Lung (tissue), 12 donors: Measurements from ENCODE around the gene AP2B1. TPM values are rescaled to one million over a fixed set of nuclear protein-coding genes. Genes with fewer than 3 reads are reported as not detected.
A peak's percentile ranks its signal among the peaks of the same experiment; 100 is the strongest.

Experiments
- ATAC-seq: fragments of 200-7000 bp; cut with Tn5 transposase; one replicate; pipeline ENCODE4 v1.9.1; 2020; ENCODE audit warnings: moderate number of reproducible peaks; ENCODE audit not compliant: insufficient read depth, low FRiP score
- DNase-seq, 3 donors: peaks; one replicate each; pipeline ENCODE4 v3.0.0-alpha.2; 2013 to 2017
- H3K27ac ChIP-seq, 2 donors: one replicate each; pipeline ENCODE4 v1.5.1; 2013; ENCODE audit warnings: mild to moderate bottlenecking in 2 of 2, moderate library complexity in 2 of 2, control low read depth in 1 of 2, inconsistent platforms in 1 of 2, low read depth in 1 of 2, low read length in 1 of 2
- H3K27me3 ChIP-seq, 3 donors: one replicate each; pipeline ENCODE4 v1.5.1; 2013; ENCODE audit warnings: low read length in 2 of 3; ENCODE audit not compliant: control insufficient read depth in 3 of 3, insufficient read depth in 3 of 3
- H3K36me3 ChIP-seq, 4 donors: one replicate each; pipeline ENCODE4 v1.5.1; 2013; ENCODE audit warnings: low read length in 4 of 4, mild to moderate bottlenecking in 1 of 4, moderate library complexity in 1 of 4; ENCODE audit not compliant: control insufficient read depth in 4 of 4, insufficient read depth in 4 of 4
- H3K4me1 ChIP-seq, 5 donors: one replicate each; pipeline ENCODE4 v1.5.1; 2013; ENCODE audit warnings: low read length in 5 of 5, mild to moderate bottlenecking in 2 of 5, moderate library complexity in 1 of 5; ENCODE audit not compliant: control insufficient read depth in 5 of 5, insufficient read depth in 5 of 5
- H3K4me3 ChIP-seq: one replicate; pipeline ENCODE4 v1.5.1; 2013; ENCODE audit warnings: mild to moderate bottlenecking, control low read depth, moderate library complexity
- H3K9ac ChIP-seq, 2 donors: one replicate each; pipeline ENCODE4 v1.5.1; 2013; ENCODE audit warnings: low read length in 2 of 2, control low read depth in 1 of 2; ENCODE audit not compliant: insufficient read depth in 1 of 2
- H3K9me3 ChIP-seq, 4 donors: one replicate each; pipeline ENCODE4 v1.5.1; 2013; ENCODE audit warnings: low read length in 3 of 4, mild to moderate bottlenecking in 1 of 4, moderate library complexity in 1 of 4; ENCODE audit not compliant: control insufficient read depth in 4 of 4, insufficient read depth in 3 of 4
- WGBS, 2 donors: extraction: QIAGEN DNeasy Blood & Tissue Kit; methylation state at CpG; one replicate each; pipeline ENCODE4 v1.1.7; 2013; 5-methylcytosine and 5-hydroxymethylcytosine counted together
- polyA plus RNA-seq, 2 donors: library from polyadenylated mRNA; stranded (reverse); fragments of 200-250 nt; gene quantifications; one replicate each; pipeline ENCODE4 v1.2.1, GENCODE V29; 2013
- total RNA-seq, 2 donors: library from RNA; depleted of rRNA in 1 of 2; stranded (reverse); fragments of >200 nt in 1 of 2; gene quantifications; one replicate each; pipeline ENCODE4 v1.2.1, GENCODE V29; 2014 to 2021
- TF ChIP-seq, protein P1 (sequence below): IDR thresholded peaks from 2 replicates; pipeline ENCODE4 v1.5.1; 2012; ENCODE audit warnings: mild to moderate bottlenecking; ENCODE audit errors: control extremely low read depth, extremely low read depth
- donor health status: control.
- donor health status: control.
- donor health status: Bipolar disorder and iron deficiency.
- donor health status: healthy.
- donor health status: DM: yes; HTN: yes; CAD: no.

Gene AP2B1
- total and polyA plus RNA-seq, 4 donors, result 52.9 to 156 (median 82.4) TPM

DNA sequence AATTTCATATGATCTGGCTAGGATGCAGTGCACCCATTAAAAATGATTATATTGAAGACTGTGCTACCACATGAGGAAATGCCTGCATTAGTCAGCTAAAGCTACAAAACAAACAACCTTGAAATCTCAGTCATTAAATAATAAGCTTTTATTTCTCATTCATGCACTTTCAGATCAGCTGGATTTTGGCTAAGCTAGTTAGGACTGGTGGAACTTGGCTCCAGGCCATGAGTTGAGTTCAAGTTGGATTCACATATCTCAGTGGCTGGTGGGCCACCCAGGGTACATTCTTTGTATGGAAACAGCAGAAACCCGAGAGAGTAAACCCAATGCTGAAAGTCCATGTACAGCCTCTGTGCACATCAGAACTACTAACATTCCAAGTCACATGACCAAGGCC lies 43.3 kb upstream of the AP2B1 start:
- peaks cover 0 to 3% (median 0%) of the 10 kb centered on the region in 3 donors for H3K27me3 ChIP-seq
- WGBS, 2 donors, result 57 to 82% methylated on average over 1 of the region's 1 CpG
- no peak for ATAC-seq
- no peak overlapping the region for H3K27ac ChIP-seq
- H3K4me3 ChIP-seq, result no peak overlapping the region
- no peaks in the 10 kb centered on the region for H3K36me3 ChIP-seq
- no peak overlapping the region for H3K9ac ChIP-seq
- TF ChIP-seq, protein P1, sequence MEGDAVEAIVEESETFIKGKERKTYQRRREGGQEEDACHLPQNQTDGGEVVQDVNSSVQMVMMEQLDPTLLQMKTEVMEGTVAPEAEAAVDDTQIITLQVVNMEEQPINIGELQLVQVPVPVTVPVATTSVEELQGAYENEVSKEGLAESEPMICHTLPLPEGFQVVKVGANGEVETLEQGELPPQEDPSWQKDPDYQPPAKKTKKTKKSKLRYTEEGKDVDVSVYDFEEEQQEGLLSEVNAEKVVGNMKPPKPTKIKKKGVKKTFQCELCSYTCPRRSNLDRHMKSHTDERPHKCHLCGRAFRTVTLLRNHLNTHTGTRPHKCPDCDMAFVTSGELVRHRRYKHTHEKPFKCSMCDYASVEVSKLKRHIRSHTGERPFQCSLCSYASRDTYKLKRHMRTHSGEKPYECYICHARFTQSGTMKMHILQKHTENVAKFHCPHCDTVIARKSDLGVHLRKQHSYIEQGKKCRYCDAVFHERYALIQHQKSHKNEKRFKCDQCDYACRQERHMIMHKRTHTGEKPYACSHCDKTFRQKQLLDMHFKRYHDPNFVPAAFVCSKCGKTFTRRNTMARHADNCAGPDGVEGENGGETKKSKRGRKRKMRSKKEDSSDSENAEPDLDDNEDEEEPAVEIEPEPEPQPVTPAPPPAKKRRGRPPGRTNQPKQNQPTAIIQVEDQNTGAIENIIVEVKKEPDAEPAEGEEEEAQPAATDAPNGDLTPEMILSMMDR, result no peak
- peaks cover 3 to 38% (median 8%) of the 10 kb centered on the region in 5 donors for H3K4me1 ChIP-seq
- H3K9me3 ChIP-seq, result no peaks in the 10 kb centered on the region
- peak; percentile 48 to 73 (median 63) for DNase-seq

DNA sequence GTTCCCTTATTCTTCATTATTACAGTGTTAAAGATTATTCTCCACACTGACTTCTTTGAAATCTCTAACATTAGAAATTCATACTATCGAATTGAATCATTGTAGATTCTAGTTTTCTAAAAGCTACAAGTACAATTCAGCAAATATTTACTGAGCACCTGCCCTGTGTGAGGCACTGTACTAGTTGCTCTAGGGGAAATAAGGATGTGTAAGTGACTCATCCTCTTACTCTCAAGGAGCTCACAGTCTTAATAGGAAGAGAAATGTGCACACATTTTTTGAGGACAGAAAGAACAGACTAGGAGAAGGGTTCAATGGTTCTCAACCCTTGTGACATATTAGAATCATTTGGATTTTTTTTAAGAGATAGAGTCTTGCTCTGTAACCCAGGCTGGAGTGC lies 42.0 kb upstream of the AP2B1 start:
- no peak overlapping the region for H3K9ac ChIP-seq
- TF ChIP-seq, protein P1, result no peak
- no peaks in the 10 kb centered on the region for H3K36me3 ChIP-seq
- 73 to 90% methylated on average over 1 of the region's 1 CpG for WGBS, 2 donors
- H3K27me3 ChIP-seq, result peaks cover 0 to 3% (median 0%) of the 10 kb centered on the region in 3 donors
- ATAC-seq (no peak), DNase-seq (no peak)
- H3K4me3 ChIP-seq, result no peak overlapping the region
- no peak overlapping the region for H3K27ac ChIP-seq
- H3K9me3 ChIP-seq, result no peaks in the 10 kb centered on the region
- H3K4me1 ChIP-seq, result peaks cover 3 to 27% (median 7%) of the 10 kb centered on the region in 5 donors

DNA sequence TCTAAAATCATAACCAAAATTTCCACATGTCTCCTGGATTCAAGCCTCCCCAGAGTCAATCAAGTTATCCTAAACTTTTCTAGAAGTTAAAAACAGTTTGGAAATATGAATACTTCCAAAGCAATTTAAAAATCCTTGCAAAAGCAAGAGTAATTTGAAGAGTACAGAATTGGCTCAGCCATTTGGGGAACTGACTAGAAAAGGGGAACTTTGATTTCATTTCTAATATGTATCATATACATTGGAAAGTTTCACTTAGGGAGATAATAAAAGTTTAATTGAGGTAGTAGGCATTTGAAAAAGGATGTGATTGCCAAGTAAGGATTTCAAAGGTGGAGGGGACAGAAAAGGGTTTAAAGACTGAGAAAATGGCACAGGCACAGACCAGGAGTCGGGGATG lies 40.6 kb upstream of the AP2B1 start:
- H3K4me1 ChIP-seq, result peaks cover 3 to 18% (median 5%) of the 10 kb centered on the region in 5 donors
- H3K9me3 ChIP-seq, result no peaks in the 10 kb centered on the region
- H3K36me3 ChIP-seq, result no peaks in the 10 kb centered on the region
- DNase-seq (no peak), ATAC-seq (no peak)
- no peak overlapping the region for H3K27ac ChIP-seq
- WGBS, 2 donors, result 88 to 89% methylated on average over 1 of the region's 1 CpG
- TF ChIP-seq, protein P1, result no peak
- H3K27me3 ChIP-seq, result peaks cover 0 to 3% (median 0%) of the 10 kb centered on the region in 3 donors
- H3K9ac ChIP-seq, result no peak overlapping the region
- H3K4me3 ChIP-seq, result no peak overlapping the region
